GM10248 (cell line): ENCODE results near the gene PNKD.

Source experiments
- CTCF ChIA-PET: fragments of 300-600 bp; sonication (Branson Sonifier 250); formaldehyde crosslinking; extraction: SDS; loops from one replicate; lab custom pipeline; 2021; ENCODE audit warnings: antibody characterized with exemption; lab: Yijun Ruan, JAX
- POLR2A ChIA-PET: fragments of 350-650 bp; sonication (Branson Sonifier 250); formaldehyde crosslinking; extraction: SDS; loops from one replicate; lab custom pipeline; 2020; ENCODE audit warnings: antibody characterized with exemption; lab: Yijun Ruan, JAX
- DNase-seq: peaks from one replicate; pipeline ENCODE4 v3.0.0; 2012; ENCODE audit errors: extremely low spot score
- CTCF ChIP-seq: IDR thresholded peaks from 2 replicates; pipeline ENCODE4 v1.5.1; 2012; ENCODE audit warnings: mild to moderate bottlenecking, low read depth; ENCODE audit errors: extremely low read depth, missing control alignments, control extremely low read depth

The PNKD gene

GRCh38 chr2:218367415-218368149 is 97.3 kb downstream of the PNKD start:
- DNase-seq = peak; percentile 95
- ChIA-PET CTCF (interaction anchor here (0.8 to 1.6 kb wide), 7 partner anchors 11 to 480 kb away, joined by 3 to 9 read pairs (median 3); partner anchors contain the start of genes CATIP and SLC11A1), POLR2A (no interaction called here)
- no peak for TF ChIP-seq CTCF

GRCh38 chr2:218368150-218368528 is 97.8 kb downstream of the PNKD start:
- POLR2A ChIA-PET = no interaction called here
- no peak for TF ChIP-seq CTCF
- no peak for DNase-seq
- CTCF ChIA-PET = interaction anchor here (1.0 to 3.2 kb wide), 5 partner anchors 12 to 95 kb away, joined by 3 to 21 read pairs (median 6); partner anchors contain the start of genes CATIP and SLC11A1

- ChIA-PET POLR2A (no interaction called here), CTCF (interaction anchor here (3.2 kb wide), 1 partner anchor 12 kb away, joined by 21 read pairs; the partner anchor contains the start of gene CATIP)
- TF ChIP-seq CTCF = no peak
- no peak for DNase-seq
These were observed 98.4 kb downstream of the PNKD start for GRCh38 chr2:218368621-218369153.

- ChIA-PET CTCF (interaction anchor here (1.1 to 3.2 kb wide), 2 partner anchors 13 to 19 kb away, joined by 3 to 21 read pairs; partner anchors contain the start of gene CATIP), POLR2A (no interaction called here)
- no peak for TF ChIP-seq CTCF
- DNase-seq = no peak
These were observed 99.0 kb downstream of the PNKD start for GRCh38 chr2:218369330-218369729.

GRCh38 chr2:218370410-218371063 is 100.2 kb downstream of the PNKD start:
- CTCF ChIA-PET = interaction anchor here (1.0 to 3.2 kb wide), 5 partner anchors 10 to 18 kb away, joined by 3 to 21 read pairs (median 3); partner anchors contain the start of gene CATIP
- no peak for TF ChIP-seq CTCF
- POLR2A ChIA-PET = no interaction called here
- no peak for DNase-seq

- ChIA-PET POLR2A (no interaction called here), CTCF (interaction anchor here (1.6 kb wide), 1 partner anchor 11 kb away, joined by 3 read pairs; no protein-coding TSS in a partner anchor)
- TF ChIP-seq CTCF = no peak
- DNase-seq = no peak
These were observed 101.6 kb downstream of the PNKD start for GRCh38 chr2:218371983-218372350.
